HepG2 (cell line): ENCODE measurements around the gene NRL. TPM values are rescaled to one million over a fixed set of nuclear protein-coding genes. Genes with fewer than 3 reads are reported as not detected.

Experiments
- EEA1 ChIP-seq: sonication (generic); formaldehyde crosslinking; IDR thresholded peaks from 2 replicates; pipeline ENCODE4 v1.5.1; 2020; ENCODE audit warnings: mild to moderate bottlenecking, missing genetic modification reagents, borderline replicate concordance
- HNRNPUL1 ChIP-seq: fragments of 200-400 bp; formaldehyde crosslinking; IDR thresholded peaks from 2 replicates; pipeline ENCODE4 v1.6.1; 2017; ENCODE audit warnings: low read depth, mild to moderate bottlenecking, low read length, moderate library complexity
- KDM6A ChIP-seq: IDR thresholded peaks from 2 replicates; pipeline ENCODE4 v1.6.1; 2016; ENCODE audit warnings: low read depth
- NFE2L2 ChIP-seq: fragments of 150-350 bp; IDR thresholded peaks from 2 replicates; pipeline ENCODE4 v1.6.1; 2014; ENCODE audit warnings: low read length
- NFRKB ChIP-seq: fragments of 450-650 bp; IDR thresholded peaks from 2 replicates; pipeline ENCODE4 v1.6.1; 2017
- PAXIP1 ChIP-seq: sonication (generic); formaldehyde crosslinking; conservative IDR thresholded peaks from 2 replicates; pipeline ENCODE4 v1.4.0; 2020; ENCODE audit warnings: mild to moderate bottlenecking, missing genetic modification reagents, moderate library complexity
- PHB2 ChIP-seq: fragments of 450-650 bp; IDR thresholded peaks from 2 replicates; pipeline ENCODE4 v1.6.1; 2018; ENCODE audit not compliant: partially characterized antibody
- POLR2G ChIP-seq: fragments of 200-400 bp; formaldehyde crosslinking; IDR thresholded peaks from 2 replicates; pipeline ENCODE4 v1.6.1; 2018; ENCODE audit warnings: mild to moderate bottlenecking, low read depth, low read length, moderate library complexity
- SMAD3 ChIP-seq: sonication (generic); formaldehyde crosslinking; IDR thresholded peaks from 2 replicates; pipeline ENCODE4 v1.4.0; 2020; ENCODE audit warnings: missing genetic modification reagents
- SP140L ChIP-seq: sonication (generic); formaldehyde crosslinking; IDR thresholded peaks from 2 replicates; pipeline ENCODE4 v1.4.0; 2020; ENCODE audit warnings: missing genetic modification reagents, borderline replicate concordance
- TAF15 ChIP-seq: fragments of 200-400 bp; formaldehyde crosslinking; IDR thresholded peaks from one replicate; pipeline ENCODE4 v1.6.1; 2018; ENCODE audit warnings: mild to moderate bottlenecking, low read depth, low read length; ENCODE audit not compliant: poor library complexity, severe bottlenecking
- ZNF136 ChIP-seq: sonication (generic); formaldehyde crosslinking; IDR thresholded peaks from 2 replicates; pipeline ENCODE4 v1.8.1; 2022; ENCODE audit warnings: low read depth, mild to moderate bottlenecking, moderate library complexity, missing genetic modification reagents
- ZNF142 ChIP-seq: sonication (generic); formaldehyde crosslinking; IDR thresholded peaks from 2 replicates; pipeline ENCODE4 v1.4.0; 2020; ENCODE audit warnings: missing genetic modification reagents
- ZNF296 ChIP-seq: sonication (generic); formaldehyde crosslinking; conservative IDR thresholded peaks from 2 replicates; pipeline ENCODE4 v1.5.0; 2020; ENCODE audit warnings: mild to moderate bottlenecking, missing genetic modification reagents
- ZNF547 ChIP-seq: sonication (generic); formaldehyde crosslinking; IDR thresholded peaks from 2 replicates; pipeline ENCODE4 v1.5.1; 2020; ENCODE audit warnings: mild to moderate bottlenecking, missing genetic modification reagents
- ZNF549 ChIP-seq: sonication (generic); formaldehyde crosslinking; IDR thresholded peaks from 2 replicates; pipeline ENCODE4 v1.5.0; 2020; ENCODE audit warnings: missing genetic modification reagents
- ZNF564 ChIP-seq: sonication (generic); formaldehyde crosslinking; IDR thresholded peaks from 2 replicates; pipeline ENCODE4 v1.8.1; 2023; ENCODE audit warnings: mild to moderate bottlenecking, missing genetic modification reagents
- ZNF746 ChIP-seq: sonication (generic); formaldehyde crosslinking; IDR thresholded peaks from 2 replicates; pipeline ENCODE4 v1.8.0; 2022; ENCODE audit warnings: mild to moderate bottlenecking, missing genetic modification reagents
- ZNF747 ChIP-seq: sonication (generic); formaldehyde crosslinking; IDR thresholded peaks from 2 replicates; pipeline ENCODE4 v1.8.1; 2023; ENCODE audit warnings: missing genetic modification reagents, mild to moderate bottlenecking, borderline replicate concordance
- polyA plus RNA-seq, 8 experiments: library from polyadenylated mRNA; depleted of rRNA in 3 of 8; stranded (reverse) in 7 of 8; unstranded in 1 of 8; fragments of >200 nt; fragmentation: Illumina TruSeq in 4 of 8; extraction: Trizol in 4 of 8; gene quantifications; 2 replicates each; pipeline versions ENCODE4 v1.2.1 to v1.2.3, GENCODE V29; 2011 to 2016; ENCODE audit warnings: low read depth in 4 of 8, missing spikeins in 1 of 8, mixed read lengths in 1 of 8; ENCODE audit not compliant: insufficient read depth in 1 of 8
- total RNA-seq, 5 experiments: library from RNA; depleted of rRNA; stranded (reverse); fragments of >200 nt; fragmentation: Illumina TruSeq; extraction: Trizol; gene quantifications; 2 replicates each; pipeline ENCODE4 v1.2.3, GENCODE V29; 2016; ENCODE audit warnings: low read depth in 1 of 5

Gene NRL
- total and polyA plus RNA-seq, 2 of the 13 experiments (the other 11 are each of a cell fraction or from before 2014, with no cell fraction given) = 2.5 to 4.7 TPM

- TF ChIP-seq ZNF564 (CRISPR knock-in tag) (peak; percentile 83; the same call in 1 of the 2 replicates), ZNF747 (peak; percentile 54; the same call in 1 of the 2 replicates), ZNF547 (CRISPR knock-in tag) (peak; percentile 94), ZNF136 (0 out of 2 replicates have a peak, but pooled peaks have one; percentile 94), EEA1 (no peak; the same call in 1 of the 2 replicates), TAF15 (peak; percentile 85), PHB2 (no peak), ZNF142 (CRISPR knock-in tag) (peak; percentile 82), HNRNPUL1 (no peak), NFE2L2 (no peak), KDM6A (CRISPR knock-in tag) (no peak), PAXIP1 (CRISPR knock-in tag) (peak; percentile 58), SMAD3 (CRISPR knock-in tag) (peak; percentile 84; the same call in 1 of the 2 replicates), SP140L (CRISPR knock-in tag) (no peak; the same call in 1 of the 2 replicates), NFRKB (no peak), ZNF549 (CRISPR knock-in tag) (0 out of 2 replicates have a peak, but pooled peaks have one; percentile 28), POLR2G (peak; percentile 77), ZNF746 (CRISPR knock-in tag) (peak; percentile 72), ZNF296 (CRISPR knock-in tag) (no peak; the same call in none of the 2 replicates)
These were observed 62.7 kb downstream of the NRL start, which contains the start of gene CARMIL3 (continued) for GRCh38 chr14:24051789-24052655.
